Measurements from ENCODE around the gene TEX2.
"Not testable (repeated sequence)": the region's sequence is repeated elsewhere in the genome, so short reads cannot be mapped to it uniquely, and the experiment has no call there.

The TEX2 gene

GRCh38 chr17:64180089-64181073, 82.7 kb downstream of the TEX2 start:
- DNase-seq, result no peak

GRCh38 chr17:64179024-64179423, 84.0 kb downstream of the TEX2 start:
- not testable (repeated sequence) for DNase-seq

- no peak for DNase-seq
These were observed 84.8 kb downstream of the TEX2 start for GRCh38 chr17:64178011-64178825.

GRCh38 chr17:64177311-64178010, 85.6 kb downstream of the TEX2 start:
- no peak for DNase-seq

- DNase-seq, result no peak
These were observed 86.5 kb downstream of the TEX2 start for GRCh38 chr17:64176556-64176955.

- no peak for DNase-seq
These were observed 88.2 kb downstream of the TEX2 start for GRCh38 chr17:64174686-64175456.

GRCh38 chr17:64173646-64174045, 89.4 kb downstream of the TEX2 start:
- no peak for DNase-seq

- DNase-seq, result no peak
These were observed 90.5 kb downstream of the TEX2 start for GRCh38 chr17:64172510-64172909.

GRCh38 chr17:64171041-64171440, 92.0 kb downstream of the TEX2 start:
- no peak for DNase-seq

- DNase-seq, result no peak
These were observed 92.8 kb downstream of the TEX2 start for GRCh38 chr17:64170286-64170685.

GRCh38 chr17:64167666-64168065, 95.4 kb downstream of the TEX2 start:
- DNase-seq, result not testable (repeated sequence)

- no peak for DNase-seq
These were observed 96.2 kb downstream of the TEX2 start for GRCh38 chr17:64166876-64167275.

- DNase-seq, result no peak
These were observed 97.7 kb downstream of the TEX2 start for GRCh38 chr17:64165347-64165746.

- no peak for DNase-seq
These were observed 98.3 kb downstream of the TEX2 start for GRCh38 chr17:64164596-64165285.

- no peak for DNase-seq
These were observed 99.6 kb downstream of the TEX2 start for GRCh38 chr17:64163468-64163867.

GRCh38 chr17:64162554-64162953, 100.5 kb downstream of the TEX2 start:
- no peak for DNase-seq

- DNase-seq, result no peak
These were observed 101.5 kb downstream of the TEX2 start for GRCh38 chr17:64161380-64162176.

GRCh38 chr17:64160378-64160777, 102.7 kb downstream of the TEX2 start:
- DNase-seq, result no peak

- no peak for DNase-seq
These were observed 104.0 kb downstream of the TEX2 start for GRCh38 chr17:64158831-64159590.

- no peak for DNase-seq
These were observed 104.7 kb downstream of the TEX2 start for GRCh38 chr17:64158406-64158805.

All from DMS153 (cell line).